ENCODE data around the gene SLC36A2. TPM values are rescaled to one million over a fixed set of nuclear protein-coding genes. Genes with fewer than 3 reads are reported as not detected.
A peak's percentile ranks its signal among the peaks of the same experiment; 100 is the strongest.
"Not testable (repeated sequence)": the region's sequence is repeated elsewhere in the genome, so short reads cannot be mapped to it uniquely, and the experiment has no call there.

The SLC36A2 gene
- total RNA-seq, 1 donor from 2014 or later: 0.20 TPM

GRCh38 chr5:151326266-151326665 is 21.1 kb downstream of the SLC36A2 start:
- DNase-seq: no peak

GRCh38 chr5:151320481-151320880 is 26.9 kb downstream of the SLC36A2 start:
- DNase-seq: no peak

GRCh38 chr5:151318850-151319732 is 28.3 kb downstream of the SLC36A2 start:
- DNase-seq: no peak

DNA sequence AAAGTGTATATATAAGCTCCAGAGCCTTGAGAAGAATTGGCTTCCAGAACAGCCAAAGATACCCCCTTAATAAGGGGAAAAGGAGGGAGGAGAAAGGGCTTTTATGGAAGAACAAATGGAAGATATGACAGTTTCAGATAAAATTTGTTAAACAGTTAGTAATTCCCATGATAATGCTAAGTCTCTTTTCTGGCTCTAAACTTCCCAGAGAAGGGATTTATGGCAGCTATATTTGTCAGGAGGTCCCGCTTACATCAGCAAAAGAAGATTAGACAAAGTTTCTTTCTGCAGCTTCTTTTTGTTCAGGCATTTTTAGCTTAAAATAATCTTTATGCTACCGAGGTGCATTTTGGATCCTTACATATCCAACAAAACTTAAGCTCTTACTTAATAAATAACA is 29.5 kb downstream of the SLC36A2 start:
- DNase-seq: no peak

DNA sequence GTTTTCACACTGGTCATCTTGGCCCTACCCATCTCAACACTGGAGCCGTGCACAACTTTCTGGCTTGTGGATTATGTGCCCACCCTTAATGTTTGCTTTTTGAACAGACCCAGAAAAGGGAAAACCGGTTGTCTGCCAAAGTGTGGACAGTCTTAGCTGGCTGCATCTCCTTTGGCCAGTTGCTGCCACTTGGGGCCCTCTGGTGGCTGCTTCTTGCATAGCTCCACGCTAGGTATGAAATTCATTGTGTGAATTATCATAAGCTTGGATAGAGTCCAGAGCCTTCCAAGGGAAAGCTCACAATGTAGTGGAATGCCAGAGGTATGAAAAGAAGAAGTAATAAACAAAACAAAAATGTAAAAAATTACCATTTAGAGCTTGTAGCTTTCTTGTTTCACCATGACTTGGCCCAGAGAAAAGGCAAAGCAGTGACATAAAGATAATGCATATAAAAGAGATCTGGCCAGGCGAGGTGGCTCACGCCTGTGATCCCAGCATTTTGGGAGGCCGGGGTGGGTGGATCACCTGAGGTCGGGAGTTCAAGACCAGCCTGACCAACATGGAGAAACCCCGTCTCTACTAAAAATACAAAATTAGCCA is 31.3 kb downstream of the SLC36A2 start:
- peak; percentile 13 for DNase-seq

- DNase-seq: no peak
These were observed 34.0 kb downstream of the SLC36A2 start for GRCh38 chr5:151313357-151313756.

DNA sequence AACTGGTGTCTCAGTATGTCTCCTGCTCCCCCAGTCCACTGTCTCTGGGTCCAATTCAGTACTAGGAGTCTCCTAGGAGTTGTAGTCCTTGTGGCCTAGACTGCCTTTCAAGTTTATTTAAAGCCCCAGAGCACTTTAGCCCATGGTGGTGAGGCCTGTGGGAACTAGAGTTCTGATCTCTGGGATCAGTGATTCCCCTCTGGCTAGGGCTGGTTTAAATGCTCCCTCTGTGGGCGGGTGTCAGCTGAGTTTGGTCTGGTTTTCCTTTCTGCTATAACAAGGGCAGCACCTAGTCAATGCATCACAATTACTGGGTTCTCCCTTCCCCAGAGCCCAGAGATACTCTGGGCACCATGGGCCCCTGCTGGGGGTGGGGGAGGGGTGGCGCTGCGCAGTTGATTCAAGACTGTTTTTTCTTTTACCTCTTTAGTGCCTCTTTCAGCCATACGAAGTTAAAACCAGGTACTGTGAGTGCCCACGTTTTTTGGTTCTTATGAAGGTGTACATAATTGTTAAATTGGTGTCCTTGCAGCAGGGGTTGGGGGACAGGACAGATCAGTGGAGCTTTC is 34.5 kb downstream of the SLC36A2 start:
- DNase-seq: no peak

- no peak for DNase-seq
These were observed 36.4 kb downstream of the SLC36A2 start for GRCh38 chr5:151310932-151311331.

DNA sequence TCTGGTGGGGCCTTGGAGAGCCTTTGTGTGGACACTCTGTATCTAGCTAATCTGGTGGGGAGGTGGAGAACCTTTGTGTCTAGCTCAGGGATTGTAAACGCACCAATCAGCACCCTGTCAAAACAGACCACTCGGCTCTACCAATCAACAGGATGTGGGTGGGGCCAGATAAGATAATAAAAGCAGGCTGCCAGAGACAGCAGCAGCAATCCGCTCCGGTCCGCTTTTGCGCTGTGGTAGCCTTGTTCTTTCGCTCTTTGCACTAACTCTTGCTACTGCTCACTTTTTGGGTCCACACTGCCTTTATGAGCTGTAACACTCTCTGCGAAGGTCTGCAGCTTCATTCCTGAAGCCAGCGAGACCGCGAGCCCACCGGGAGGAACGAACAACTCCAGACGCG is 37.5 kb downstream of the SLC36A2 start:
- not testable (repeated sequence) for DNase-seq

- DNase-seq: not testable (repeated sequence)
These were observed 38.1 kb downstream of the SLC36A2 start for GRCh38 chr5:151309266-151309665.

DNA sequence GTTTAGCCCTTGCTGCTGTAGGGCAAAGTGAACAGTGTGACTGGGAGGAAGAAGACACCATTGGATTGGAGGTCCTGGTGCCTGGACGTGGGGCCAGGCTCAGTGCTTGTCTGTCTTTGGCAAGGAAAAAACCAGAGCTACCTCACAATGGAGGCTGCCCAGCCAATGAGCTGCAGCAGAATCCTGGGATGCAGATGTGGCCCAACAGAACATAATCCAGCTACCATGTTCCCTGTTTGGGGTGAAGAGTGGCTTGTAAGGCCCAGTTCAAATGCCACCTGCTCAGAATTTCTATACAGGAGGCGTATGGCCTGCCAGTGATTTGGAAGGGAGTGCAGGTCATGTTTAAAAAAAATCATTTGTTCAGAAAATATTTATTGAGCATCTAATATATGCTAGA is 43.7 kb downstream of the SLC36A2 start, which contains the start of gene SLC36A3:
Gene SLC36A3 (minus strand): TSS at position 101 of the 400 bp plus-strand sequence. CDS start 412 bp downstream, outside the sequence.
- no peak for DNase-seq

DNA sequence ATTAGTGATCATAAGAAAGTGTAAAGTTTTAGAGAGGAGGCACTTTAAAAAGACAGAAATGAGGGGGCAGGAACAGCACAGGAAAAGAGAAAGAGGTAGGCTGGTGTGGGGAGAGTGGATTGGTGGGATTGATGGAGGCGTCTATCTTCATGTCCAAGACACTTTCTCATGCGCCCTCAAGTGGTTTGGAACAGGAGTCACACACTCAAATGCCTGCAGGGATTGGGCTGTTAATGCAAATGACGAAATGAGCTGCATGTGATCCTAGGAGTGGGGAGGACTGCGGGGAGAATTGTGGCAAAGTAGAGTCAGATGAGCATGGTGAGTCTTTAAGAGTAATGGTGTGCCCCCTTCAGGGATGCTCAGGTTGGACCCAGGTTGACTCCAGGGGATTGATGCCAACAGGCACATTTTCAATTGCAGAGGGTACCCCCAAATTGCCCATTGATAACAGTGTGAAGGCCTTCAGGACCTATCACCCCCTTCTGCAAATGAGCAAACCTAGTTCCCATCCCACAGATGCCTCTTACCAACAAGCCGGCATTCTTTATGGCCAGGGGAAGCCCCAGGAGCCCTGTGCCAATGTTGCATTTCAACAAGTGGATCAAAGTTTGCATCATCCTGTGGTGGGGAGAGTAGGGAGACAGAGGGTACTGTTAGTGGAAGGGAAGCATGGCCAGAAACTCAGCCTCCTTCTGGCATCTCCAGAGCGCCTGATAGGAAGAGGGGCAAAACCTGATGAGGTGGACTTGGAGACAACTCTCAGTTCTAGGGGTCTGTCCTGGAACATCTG is 49.1 kb downstream of the SLC36A2 start:
- no peak for DNase-seq

- no peak for DNase-seq
These were observed 50.4 kb downstream of the SLC36A2 start for GRCh38 chr5:151296974-151297373.

GRCh38 chr5:151296478-151296830 is 50.9 kb downstream of the SLC36A2 start:
- DNase-seq: no peak

DNA sequence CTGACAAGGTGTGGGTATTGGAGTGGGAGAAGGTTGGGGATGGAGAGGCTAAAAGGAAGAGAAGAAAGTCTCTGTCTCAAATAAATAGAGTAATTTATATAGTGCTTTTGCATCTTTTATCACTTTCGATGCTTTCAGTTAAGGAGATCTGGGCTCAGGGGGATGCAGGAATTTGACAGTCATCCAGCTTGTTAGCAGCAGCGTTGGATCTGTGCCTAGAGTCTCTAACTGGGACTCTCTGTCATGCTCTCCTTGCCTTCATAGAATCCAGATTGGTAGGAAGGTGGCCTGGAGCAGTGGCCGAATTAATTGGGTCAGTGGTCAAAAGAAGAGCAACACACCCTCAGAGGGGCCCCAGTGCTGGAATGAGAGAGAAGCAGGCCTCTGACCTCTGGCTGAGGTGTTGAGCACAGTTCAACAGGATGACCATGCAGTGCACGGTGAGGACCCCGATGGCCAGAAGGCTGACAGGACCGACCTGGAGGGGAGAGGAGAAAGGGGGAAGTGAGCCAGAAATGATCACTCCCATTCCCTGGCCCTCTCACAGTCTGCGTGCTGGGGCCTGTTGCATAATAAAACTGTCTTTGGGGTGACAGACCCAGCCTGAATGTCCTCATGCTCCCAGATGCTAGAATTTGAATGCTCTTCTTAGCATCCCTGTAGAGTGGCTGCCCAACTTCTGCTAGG is 51.4 kb downstream of the SLC36A2 start:
- DNase-seq: peak; percentile 16

DNA sequence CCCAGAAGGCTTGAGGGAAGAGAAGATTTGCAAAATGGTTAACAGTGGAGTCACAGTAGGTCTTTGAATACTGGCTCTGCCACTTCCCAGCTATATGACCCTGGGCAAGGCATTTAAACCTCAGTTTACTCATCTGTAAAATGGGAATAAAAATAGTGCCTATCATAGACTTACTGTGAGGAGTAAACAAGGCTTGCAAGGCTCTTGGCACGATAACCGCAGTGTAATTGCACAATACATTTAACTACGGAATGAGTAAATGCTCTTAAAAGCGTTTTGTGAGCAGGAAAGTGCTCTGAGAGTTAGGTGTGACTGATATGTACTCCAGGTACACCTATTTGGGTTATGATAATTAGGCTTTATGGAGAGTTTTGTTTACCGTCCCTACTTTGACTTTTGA is 52.2 kb downstream of the SLC36A2 start:
- DNase-seq: no peak

GRCh38 chr5:151293624-151294023 is 53.7 kb downstream of the SLC36A2 start:
- DNase-seq: no peak

DNA sequence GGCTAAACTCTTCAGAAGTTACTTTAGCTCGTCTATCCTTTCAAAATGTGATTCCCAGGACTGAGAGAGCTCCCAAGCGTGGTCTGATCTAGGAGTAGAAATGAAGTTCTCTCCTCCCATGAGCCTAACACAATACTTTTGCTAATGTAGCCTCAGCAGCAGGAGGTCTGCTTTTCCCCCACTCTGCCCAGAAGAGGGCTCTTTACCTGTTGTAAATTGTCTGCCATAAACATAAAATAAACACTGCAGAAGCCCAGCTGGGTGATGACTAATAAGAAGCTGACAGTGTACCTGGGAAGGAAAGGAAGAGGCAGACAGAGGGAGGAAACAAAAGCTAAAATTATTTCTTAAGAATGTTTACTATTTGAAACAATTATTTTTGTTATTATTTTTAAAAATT is 59.2 kb downstream of the SLC36A2 start:
- no peak for DNase-seq

DNA sequence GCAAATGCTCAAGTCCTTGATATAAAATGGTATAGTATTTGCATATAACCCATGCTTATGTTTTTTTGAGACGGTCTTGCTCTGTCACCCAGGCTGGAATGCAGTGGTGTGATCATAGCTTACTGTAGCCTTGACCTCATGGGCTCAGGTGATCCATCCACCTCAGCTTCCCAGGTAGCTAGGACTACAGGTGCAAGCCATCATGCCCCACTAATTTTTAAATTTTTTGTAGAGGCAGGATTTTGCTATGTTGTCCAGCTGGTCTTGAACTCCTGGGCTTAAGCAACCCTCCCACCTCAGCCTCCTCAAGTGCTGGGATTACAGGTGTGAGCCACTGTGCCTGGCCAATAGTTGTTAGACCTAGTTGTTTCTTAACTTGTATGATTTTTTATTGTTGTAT is 61.1 kb downstream of the SLC36A2 start:
- no peak for DNase-seq

- no peak for DNase-seq
These were observed 61.7 kb downstream of the SLC36A2 start for GRCh38 chr5:151285683-151286082.

DNA sequence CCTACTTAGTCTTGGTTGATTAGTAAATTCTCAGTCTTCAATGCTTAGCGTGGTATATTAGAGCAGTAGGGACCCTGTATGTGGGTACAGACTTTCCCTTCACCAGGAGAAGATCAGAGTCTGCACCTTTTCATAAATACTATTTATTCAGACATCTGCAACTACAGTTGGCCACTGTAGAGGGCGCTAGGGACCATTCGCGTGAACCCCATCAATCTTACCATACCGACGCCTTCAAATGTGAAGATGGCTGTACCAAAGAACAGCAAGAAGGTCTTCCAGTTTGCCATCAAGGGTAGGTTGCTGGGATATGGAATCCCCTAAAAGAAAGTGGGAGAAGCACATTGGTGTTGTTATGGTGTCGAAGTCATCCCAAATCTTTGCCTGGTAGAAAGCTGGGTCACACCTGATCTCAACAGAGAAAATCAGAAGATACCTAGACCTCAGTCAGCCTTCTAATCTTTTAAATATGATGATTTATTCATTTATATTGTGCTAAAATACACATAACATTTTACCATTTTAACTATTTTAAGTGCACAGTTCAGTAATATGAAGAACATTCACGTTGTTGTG is 62.9 kb downstream of the SLC36A2 start:
- no peak for DNase-seq
